Ascending aorta (tissue), 2 donors: ENCODE results near the gene KIF20B. TPM values are rescaled to one million over a fixed set of nuclear protein-coding genes. Genes with fewer than 3 reads are reported as not detected.
A peak's percentile ranks its signal among the peaks of the same experiment; 100 is the strongest.

Experiments used
- DNase-seq, 2 donors: peaks; one replicate each; pipeline ENCODE4 v3.0.0-alpha.2; 2019; ENCODE audit warnings: low spot score in 2 of 2
- H3K27ac ChIP-seq, 2 donors: fragments of 200-600 bp; sonication (generic); one replicate each; pipeline ENCODE4 v1.5.1; 2016 to 2017; ENCODE audit warnings: mild to moderate bottlenecking in 1 of 2
- H3K27me3 ChIP-seq: fragments of 200-600 bp; sonication (generic); one replicate; pipeline ENCODE4 v1.5.1; 2017
- H3K36me3 ChIP-seq, 2 donors: fragments of 200-600 bp; sonication (generic); one replicate each; pipeline ENCODE4 v1.5.1; 2016
- H3K4me1 ChIP-seq, 2 donors: fragments of 200-600 bp; sonication (generic); one replicate each; pipeline ENCODE4 v1.5.1; 2016 to 2017; ENCODE audit warnings: mild to moderate bottlenecking in 1 of 2
- H3K4me3 ChIP-seq, 2 donors: fragments of 200-600 bp; sonication (generic); one replicate each; pipeline ENCODE4 v1.5.1; 2016 to 2017; ENCODE audit warnings: mild to moderate bottlenecking in 1 of 2
- H3K9me3 ChIP-seq, 2 donors: fragments of 200-600 bp; sonication (generic); one replicate each; pipeline ENCODE4 v1.5.1; 2016
- intact Hi-C: fragments of 100-400 bp; cut with DNase I; formaldehyde crosslinking; loops from one replicate; pipeline ENCODE4 v1.15.1; 2023
- total RNA-seq: library from RNA; depleted of rRNA; stranded (reverse); fragments of >200 nt; gene quantifications from one replicate; pipeline ENCODE4 v1.1.0, GENCODE V29; 2016
- TF ChIP-seq, protein P1 (sequence below), 3 experiments: fragments of 200-600 bp in 2 of 3; fragments of 450-650 bp in 1 of 3; sonication (generic) in 2 of 3; IDR thresholded peaks; one replicate each; pipeline ENCODE4 v1.5.1; 2016 to 2019; ENCODE audit warnings: antibody characterized with exemption in 3 of 3, mild to moderate bottlenecking in 1 of 3, moderate library complexity in 1 of 3

Gene KIF20B, protein sequence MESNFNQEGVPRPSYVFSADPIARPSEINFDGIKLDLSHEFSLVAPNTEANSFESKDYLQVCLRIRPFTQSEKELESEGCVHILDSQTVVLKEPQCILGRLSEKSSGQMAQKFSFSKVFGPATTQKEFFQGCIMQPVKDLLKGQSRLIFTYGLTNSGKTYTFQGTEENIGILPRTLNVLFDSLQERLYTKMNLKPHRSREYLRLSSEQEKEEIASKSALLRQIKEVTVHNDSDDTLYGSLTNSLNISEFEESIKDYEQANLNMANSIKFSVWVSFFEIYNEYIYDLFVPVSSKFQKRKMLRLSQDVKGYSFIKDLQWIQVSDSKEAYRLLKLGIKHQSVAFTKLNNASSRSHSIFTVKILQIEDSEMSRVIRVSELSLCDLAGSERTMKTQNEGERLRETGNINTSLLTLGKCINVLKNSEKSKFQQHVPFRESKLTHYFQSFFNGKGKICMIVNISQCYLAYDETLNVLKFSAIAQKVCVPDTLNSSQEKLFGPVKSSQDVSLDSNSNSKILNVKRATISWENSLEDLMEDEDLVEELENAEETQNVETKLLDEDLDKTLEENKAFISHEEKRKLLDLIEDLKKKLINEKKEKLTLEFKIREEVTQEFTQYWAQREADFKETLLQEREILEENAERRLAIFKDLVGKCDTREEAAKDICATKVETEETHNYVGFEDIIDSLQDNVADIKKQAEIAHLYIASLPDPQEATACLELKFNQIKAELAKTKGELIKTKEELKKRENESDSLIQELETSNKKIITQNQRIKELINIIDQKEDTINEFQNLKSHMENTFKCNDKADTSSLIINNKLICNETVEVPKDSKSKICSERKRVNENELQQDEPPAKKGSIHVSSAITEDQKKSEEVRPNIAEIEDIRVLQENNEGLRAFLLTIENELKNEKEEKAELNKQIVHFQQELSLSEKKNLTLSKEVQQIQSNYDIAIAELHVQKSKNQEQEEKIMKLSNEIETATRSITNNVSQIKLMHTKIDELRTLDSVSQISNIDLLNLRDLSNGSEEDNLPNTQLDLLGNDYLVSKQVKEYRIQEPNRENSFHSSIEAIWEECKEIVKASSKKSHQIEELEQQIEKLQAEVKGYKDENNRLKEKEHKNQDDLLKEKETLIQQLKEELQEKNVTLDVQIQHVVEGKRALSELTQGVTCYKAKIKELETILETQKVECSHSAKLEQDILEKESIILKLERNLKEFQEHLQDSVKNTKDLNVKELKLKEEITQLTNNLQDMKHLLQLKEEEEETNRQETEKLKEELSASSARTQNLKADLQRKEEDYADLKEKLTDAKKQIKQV (N-terminal part only)
- 2.4 TPM for total RNA-seq

DNA sequence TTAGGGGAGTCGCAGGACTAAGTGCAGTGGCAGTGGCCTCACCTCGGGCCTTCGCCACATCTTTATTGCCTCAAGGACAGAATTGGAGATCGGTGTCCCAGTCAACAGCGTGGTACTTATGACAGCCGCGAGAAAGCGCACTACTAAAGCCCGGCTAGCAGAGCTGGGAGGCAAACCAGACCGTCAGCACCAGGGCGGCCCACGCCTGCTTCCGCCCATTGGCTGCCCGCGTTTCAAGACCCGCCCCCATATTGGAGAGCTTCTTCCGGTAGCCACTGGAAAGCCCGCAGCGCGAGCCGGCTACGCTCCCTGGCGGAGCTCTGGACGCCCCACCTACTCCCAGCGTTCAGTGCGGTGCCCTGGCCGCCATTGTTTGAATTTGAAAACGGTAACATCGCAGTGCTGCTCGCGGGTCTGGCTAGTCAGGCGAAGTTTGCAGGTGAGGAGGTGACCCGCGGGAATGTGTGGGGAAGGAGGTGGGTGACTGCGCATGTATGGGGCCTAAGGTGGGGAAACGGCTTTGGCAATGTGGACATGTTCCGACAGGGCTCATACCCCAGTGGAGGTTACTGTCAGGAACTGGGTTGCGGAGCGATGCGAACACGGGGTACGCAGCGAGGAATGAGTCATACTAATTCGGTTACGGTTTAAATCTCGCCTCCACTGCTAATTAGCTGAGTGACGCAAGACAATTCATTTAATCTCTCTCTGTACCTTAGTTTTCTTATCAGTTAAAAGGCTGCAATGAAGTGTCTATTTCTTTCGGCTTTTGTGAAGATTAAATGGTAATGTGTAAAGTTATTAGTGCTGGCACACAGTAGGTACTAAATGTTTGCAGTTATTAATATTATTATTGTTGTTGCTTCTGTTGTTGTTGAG is at the start of gene KIF20B:
TSS of gene KIF20B (plus strand) at position 349 of the 879 bp plus-strand sequence. CDS start 3,705 bp downstream, outside the sequence.
- peak within 1 kb of the TSS; percentile 63 to 95 for H3K4me3 ChIP-seq
- H3K4me1 ChIP-seq: peaks cover 2 to 9% of the 10 kb centered on the region in 2 donors
- no peaks in the 10 kb centered on the region for H3K27me3 ChIP-seq
- peak within 1 kb of the TSS; percentile 66 to 83 for H3K27ac ChIP-seq
- peak; percentile 85 to 97 for DNase-seq
- TF ChIP-seq, protein P1, sequence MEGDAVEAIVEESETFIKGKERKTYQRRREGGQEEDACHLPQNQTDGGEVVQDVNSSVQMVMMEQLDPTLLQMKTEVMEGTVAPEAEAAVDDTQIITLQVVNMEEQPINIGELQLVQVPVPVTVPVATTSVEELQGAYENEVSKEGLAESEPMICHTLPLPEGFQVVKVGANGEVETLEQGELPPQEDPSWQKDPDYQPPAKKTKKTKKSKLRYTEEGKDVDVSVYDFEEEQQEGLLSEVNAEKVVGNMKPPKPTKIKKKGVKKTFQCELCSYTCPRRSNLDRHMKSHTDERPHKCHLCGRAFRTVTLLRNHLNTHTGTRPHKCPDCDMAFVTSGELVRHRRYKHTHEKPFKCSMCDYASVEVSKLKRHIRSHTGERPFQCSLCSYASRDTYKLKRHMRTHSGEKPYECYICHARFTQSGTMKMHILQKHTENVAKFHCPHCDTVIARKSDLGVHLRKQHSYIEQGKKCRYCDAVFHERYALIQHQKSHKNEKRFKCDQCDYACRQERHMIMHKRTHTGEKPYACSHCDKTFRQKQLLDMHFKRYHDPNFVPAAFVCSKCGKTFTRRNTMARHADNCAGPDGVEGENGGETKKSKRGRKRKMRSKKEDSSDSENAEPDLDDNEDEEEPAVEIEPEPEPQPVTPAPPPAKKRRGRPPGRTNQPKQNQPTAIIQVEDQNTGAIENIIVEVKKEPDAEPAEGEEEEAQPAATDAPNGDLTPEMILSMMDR (IDR thresholded peaks at IDR 0.05): peak in 2 of 3 experiments; percentile 19 to 42
- H3K36me3 ChIP-seq: no peaks in the 10 kb centered on the region
- intact Hi-C loops: loop anchor here (2.0 to 5.0 kb wide), 2 partner anchors 57 to 274 kb away; partner anchors contain the start of gene PANK1
- H3K9me3 ChIP-seq: no peaks in the 10 kb centered on the region

DNA sequence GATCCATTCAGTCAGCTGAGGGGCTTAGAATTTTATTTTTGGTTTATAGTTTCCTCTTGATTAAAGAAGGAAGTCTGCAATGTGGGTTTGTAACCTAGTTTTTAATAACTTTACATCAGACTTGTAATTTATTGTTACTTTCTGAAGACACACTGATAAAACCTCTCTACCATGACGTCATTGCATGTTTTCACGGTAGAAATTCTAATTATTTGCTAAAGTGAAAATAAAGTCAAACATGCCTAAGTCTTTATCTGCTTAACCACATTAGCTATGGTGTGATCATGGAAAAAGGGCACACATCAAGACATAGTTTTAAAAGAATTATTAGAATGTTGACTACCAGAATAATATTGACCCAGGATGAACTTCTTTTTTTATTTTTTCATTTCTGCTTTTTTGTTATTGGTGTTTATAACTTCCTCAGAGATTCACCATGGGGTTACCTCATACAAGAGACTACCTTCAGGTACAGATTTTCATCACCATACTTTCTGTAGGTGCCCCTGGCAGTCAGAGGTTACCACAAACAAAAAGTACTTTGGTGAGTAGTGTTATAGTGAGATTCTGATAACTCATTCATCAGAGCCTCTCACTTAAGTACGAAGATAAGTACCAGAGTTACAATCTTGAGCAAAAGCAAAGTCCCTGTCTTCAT is 49.3 kb upstream of the KIF20B start:
- no peak overlapping the region for H3K4me3 ChIP-seq

DNA sequence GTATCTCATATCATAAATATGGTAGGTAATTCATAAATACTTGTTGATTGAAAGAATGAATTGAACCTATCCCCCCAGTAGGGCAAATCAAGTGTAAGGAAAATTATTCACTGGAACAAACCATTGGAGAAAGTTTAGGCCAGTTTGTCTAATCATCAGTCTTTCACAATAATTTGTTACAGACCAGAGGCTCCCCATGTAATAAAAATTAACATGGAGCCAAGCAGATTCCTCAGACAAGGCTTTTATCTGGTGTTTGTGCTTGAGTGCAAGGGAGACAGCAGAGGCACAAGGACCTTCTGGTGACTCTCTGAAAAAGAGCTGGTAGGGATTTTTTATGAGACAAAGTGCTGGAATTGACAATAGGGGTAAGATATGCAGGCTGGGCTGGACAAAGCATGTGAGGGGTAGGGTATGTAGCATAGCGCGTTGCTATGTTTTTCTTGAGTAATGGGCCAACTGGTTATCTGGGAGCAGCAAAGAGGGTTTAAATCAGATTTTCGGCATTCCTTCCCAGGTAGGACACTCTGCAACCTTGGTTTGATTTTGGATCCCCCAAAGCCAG is 48.5 kb upstream of the KIF20B start:
- Histone ChIP-seq H3K27me3 (no peaks in the 10 kb centered on the region), H3K27ac (no peak overlapping the region), H3K9me3 (no peaks in the 10 kb centered on the region), H3K4me3 (no peak overlapping the region), H3K36me3 (no peaks in the 10 kb centered on the region), H3K4me1 (no peaks in the 10 kb centered on the region)
- intact Hi-C loops: no loop called here
- no peak for DNase-seq
- TF ChIP-seq, protein P1 (IDR thresholded peaks at IDR 0.05): no peak

More for the DNA sequence above, 49.3 kb upstream of the KIF20B start:
- Histone ChIP-seq H3K27ac (no peak overlapping the region), H3K4me1 (no peaks in the 10 kb centered on the region), H3K36me3 (no peaks in the 10 kb centered on the region), H3K9me3 (no peaks in the 10 kb centered on the region), H3K27me3 (no peaks in the 10 kb centered on the region)
- intact Hi-C loops: no loop called here
- TF ChIP-seq, protein P1 (IDR thresholded peaks at IDR 0.05): no peak
- DNase-seq: no peak

DNA sequence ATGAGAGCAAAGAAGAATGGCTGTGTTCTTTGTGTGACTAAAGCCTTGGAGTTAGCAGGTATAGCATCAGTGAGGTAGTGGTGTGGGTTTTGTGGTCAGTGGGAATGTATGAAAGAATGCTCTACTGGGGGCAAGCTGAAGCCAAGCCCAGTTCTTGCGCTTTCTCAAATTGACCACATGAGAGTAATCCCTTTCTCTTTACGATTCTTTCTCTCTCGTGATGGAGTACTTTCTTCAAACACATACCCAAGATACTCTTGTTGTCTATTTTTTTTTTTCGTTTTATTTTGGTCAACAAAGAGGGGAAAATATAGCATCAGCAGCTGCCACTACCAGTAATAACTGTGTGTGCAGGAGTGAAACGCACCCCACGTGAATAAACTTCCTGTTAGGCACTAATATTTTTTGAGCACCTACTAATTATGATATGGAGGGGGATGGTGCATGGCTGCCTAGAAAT is 48.0 kb upstream of the KIF20B start:
- no peaks in the 10 kb centered on the region for H3K9me3 ChIP-seq
- H3K4me1 ChIP-seq: no peaks in the 10 kb centered on the region
- intact Hi-C loops: no loop called here
- TF ChIP-seq, protein P1 (IDR thresholded peaks at IDR 0.05): no peak
- H3K36me3 ChIP-seq: no peaks in the 10 kb centered on the region
- H3K4me3 ChIP-seq: no peak overlapping the region
- DNase-seq: no peak
- H3K27me3 ChIP-seq: no peaks in the 10 kb centered on the region
- H3K27ac ChIP-seq: no peak overlapping the region
